HEK293 (cell line): Measurements from ENCODE around the gene RNF121.

Source experiments
- GLI2 ChIP-seq: fragments of 450-650 bp; formaldehyde crosslinking; IDR thresholded peaks from 2 replicates; pipeline ENCODE4; 2017; ENCODE audit warnings: missing biosample characterization, missing genetic modification characterization, low read depth, borderline replicate concordance
- GLIS2 ChIP-seq: fragments of 450-650 bp; formaldehyde crosslinking; IDR thresholded peaks from 2 replicates; pipeline ENCODE4 v1.5.1; 2016; ENCODE audit warnings: missing biosample characterization, missing genetic modification characterization
- HOXC10 ChIP-seq: sonication (generic); formaldehyde crosslinking; IDR thresholded peaks from 2 replicates; pipeline ENCODE4 v1.8.1; 2023; ENCODE audit warnings: mild to moderate bottlenecking, missing genetic modification reagents
- INSM2 ChIP-seq: fragments of 450-650 bp; formaldehyde crosslinking; IDR thresholded peaks from 2 replicates; pipeline ENCODE4 v1.5.1; 2016; ENCODE audit warnings: missing biosample characterization, missing genetic modification characterization
- KLF1 ChIP-seq: fragments of 450-650 bp; formaldehyde crosslinking; IDR thresholded peaks from 2 replicates; pipeline ENCODE4 v1.5.1; 2016; ENCODE audit warnings: missing biosample characterization, missing genetic modification characterization
- OSR2 ChIP-seq: fragments of 450-650 bp; formaldehyde crosslinking; IDR thresholded peaks from 2 replicates; pipeline ENCODE4 v1.5.1; 2016; ENCODE audit warnings: missing biosample characterization, missing genetic modification characterization
- SETDB1 ChIP-seq: IDR thresholded peaks from one replicate; pipeline ENCODE4 v1.6.1; 2017; ENCODE audit warnings: mild to moderate bottlenecking, low read length, moderate library complexity, mixed read lengths; ENCODE audit not compliant: insufficient read length
- ZBTB1 ChIP-seq: fragments of 450-650 bp; formaldehyde crosslinking; IDR thresholded peaks from 2 replicates; pipeline ENCODE4 v1.5.1; 2016; ENCODE audit warnings: missing biosample characterization, missing genetic modification characterization
- ZBTB10 ChIP-seq: fragments of 450-650 bp; formaldehyde crosslinking; IDR thresholded peaks from 2 replicates; pipeline ENCODE4 v1.5.1; 2016; ENCODE audit warnings: missing biosample characterization, missing genetic modification characterization
- ZBTB8A ChIP-seq: fragments of 450-650 bp; formaldehyde crosslinking; IDR thresholded peaks from 2 replicates; pipeline ENCODE4 v1.5.1; 2016; ENCODE audit warnings: missing biosample characterization, missing genetic modification characterization
- ZNF140 ChIP-seq: fragments of 450-650 bp; formaldehyde crosslinking; IDR thresholded peaks from 2 replicates; pipeline ENCODE4 v1.5.1; 2016; ENCODE audit warnings: missing biosample characterization, missing genetic modification characterization
- ZNF146 ChIP-seq: fragments of 450-650 bp; formaldehyde crosslinking; IDR thresholded peaks from 2 replicates; pipeline ENCODE4 v1.5.1; 2016; ENCODE audit warnings: missing biosample characterization, missing genetic modification characterization
- ZNF2 ChIP-seq: fragments of 450-650 bp; formaldehyde crosslinking; IDR thresholded peaks from 2 replicates; pipeline ENCODE4 v1.5.1; 2016; ENCODE audit warnings: missing biosample characterization, missing genetic modification characterization
- ZNF211 ChIP-seq: fragments of 450-650 bp; formaldehyde crosslinking; IDR thresholded peaks from 2 replicates; pipeline ENCODE4 v1.5.1; 2016; ENCODE audit warnings: low read depth, missing biosample characterization, missing genetic modification characterization
- ZNF433 ChIP-seq: fragments of 450-650 bp; formaldehyde crosslinking; IDR thresholded peaks from 2 replicates; pipeline ENCODE4 v1.5.1; 2016; ENCODE audit warnings: missing biosample characterization, missing genetic modification characterization, low read depth
- ZNF513 ChIP-seq: fragments of 450-650 bp; IDR thresholded peaks from 2 replicates; pipeline ENCODE4 v1.5.1; 2018; ENCODE audit warnings: missing biosample characterization, missing genetic modification characterization
- ZNF514 ChIP-seq: fragments of 450-650 bp; formaldehyde crosslinking; IDR thresholded peaks from 2 replicates; pipeline ENCODE4 v1.5.1; 2016; ENCODE audit warnings: missing biosample characterization, missing genetic modification characterization
- ZNF549 ChIP-seq: fragments of 450-650 bp; IDR thresholded peaks from 2 replicates; pipeline ENCODE4 v1.5.1; 2018; ENCODE audit warnings: missing biosample characterization, missing genetic modification characterization, mild to moderate bottlenecking, inconsistent platforms, moderate library complexity
- ZNF558 ChIP-seq: fragments of 450-650 bp; formaldehyde crosslinking; IDR thresholded peaks from 2 replicates; pipeline ENCODE4 v1.5.1; 2016; ENCODE audit warnings: missing biosample characterization, missing genetic modification characterization
- ZNF571 ChIP-seq: fragments of 450-650 bp; formaldehyde crosslinking; IDR thresholded peaks from 2 replicates; pipeline ENCODE4 v1.5.0; 2017; ENCODE audit warnings: missing biosample characterization, missing genetic modification characterization
- ZNF660 ChIP-seq: fragments of 450-650 bp; IDR thresholded peaks from 2 replicates; pipeline ENCODE4 v1.5.1; 2018; ENCODE audit warnings: missing biosample characterization, mild to moderate bottlenecking, missing genetic modification characterization
- ZNF76 ChIP-seq: fragments of 450-650 bp; formaldehyde crosslinking; IDR thresholded peaks from 2 replicates; pipeline ENCODE4; 2016; ENCODE audit warnings: low read depth, missing biosample characterization, missing genetic modification characterization, borderline replicate concordance
- ZNF768 ChIP-seq: fragments of 450-650 bp; formaldehyde crosslinking; IDR thresholded peaks from 2 replicates; pipeline ENCODE4 v1.5.1; 2018; ENCODE audit warnings: missing biosample characterization, mild to moderate bottlenecking, missing genetic modification characterization
- ZNF837 ChIP-seq: fragments of 450-650 bp; formaldehyde crosslinking; IDR thresholded peaks from 2 replicates; pipeline ENCODE4 v1.5.1; 2016; ENCODE audit warnings: missing biosample characterization, missing genetic modification characterization
- TF ChIP-seq, protein P1 (sequence below): fragments of 450-650 bp; formaldehyde crosslinking; IDR thresholded peaks from 2 replicates; pipeline ENCODE4 v1.5.1; 2016; ENCODE audit warnings: missing biosample characterization, missing genetic modification characterization
- TF ChIP-seq, protein P2 (sequence below): fragments of 450-650 bp; formaldehyde crosslinking; IDR thresholded peaks from 2 replicates; pipeline ENCODE4 v1.5.1; 2016; ENCODE audit warnings: missing biosample characterization, missing genetic modification characterization
- TF ChIP-seq, protein P3 (sequence below): fragments of 450-650 bp; formaldehyde crosslinking; IDR thresholded peaks from 2 replicates; pipeline ENCODE4 v1.5.1; 2016; ENCODE audit warnings: missing biosample characterization, missing genetic modification characterization

The RNF121 gene

GRCh38 chr11:72040491-72041363 lies 111.9 kb downstream of the RNF121 start (continued):
- TF ChIP-seq ZNF513 (tag by site-specific recombination) (no peak), ZNF660 (peak; percentile 56; the same call in 1 of the 2 replicates), GLI2 (tag by site-specific recombination) (no peak), ZNF76 (tag by site-specific recombination) (no peak), KLF1 (no peak), OSR2 (tag by site-specific recombination) (peak; percentile 46; the same call in 1 of the 2 replicates), SETDB1 (no peak), GLIS2 (tag by site-specific recombination) (peak; percentile 68), ZNF433 (tag by site-specific recombination) (no peak), ZNF837 (tag by site-specific recombination) (no peak), ZNF514 (tag by site-specific recombination) (no peak), ZBTB1 (tag by site-specific recombination) (no peak), ZBTB8A (tag by site-specific recombination) (0 out of 2 replicates have a peak, but pooled peaks have one; percentile 28), ZNF211 (tag by site-specific recombination) (no peak), ZNF146 (no peak), ZNF549 (no peak), ZNF140 (no peak), ZNF768 (no peak), ZNF558 (tag by site-specific recombination) (no peak), ZBTB10 (no peak), ZNF571 (tag by site-specific recombination) (no peak), INSM2 (tag by site-specific recombination) (no peak), HOXC10 (CRISPR knock-in tag) (no peak), ZNF2 (tag by site-specific recombination) (no peak)
- TF ChIP-seq, protein P1, sequence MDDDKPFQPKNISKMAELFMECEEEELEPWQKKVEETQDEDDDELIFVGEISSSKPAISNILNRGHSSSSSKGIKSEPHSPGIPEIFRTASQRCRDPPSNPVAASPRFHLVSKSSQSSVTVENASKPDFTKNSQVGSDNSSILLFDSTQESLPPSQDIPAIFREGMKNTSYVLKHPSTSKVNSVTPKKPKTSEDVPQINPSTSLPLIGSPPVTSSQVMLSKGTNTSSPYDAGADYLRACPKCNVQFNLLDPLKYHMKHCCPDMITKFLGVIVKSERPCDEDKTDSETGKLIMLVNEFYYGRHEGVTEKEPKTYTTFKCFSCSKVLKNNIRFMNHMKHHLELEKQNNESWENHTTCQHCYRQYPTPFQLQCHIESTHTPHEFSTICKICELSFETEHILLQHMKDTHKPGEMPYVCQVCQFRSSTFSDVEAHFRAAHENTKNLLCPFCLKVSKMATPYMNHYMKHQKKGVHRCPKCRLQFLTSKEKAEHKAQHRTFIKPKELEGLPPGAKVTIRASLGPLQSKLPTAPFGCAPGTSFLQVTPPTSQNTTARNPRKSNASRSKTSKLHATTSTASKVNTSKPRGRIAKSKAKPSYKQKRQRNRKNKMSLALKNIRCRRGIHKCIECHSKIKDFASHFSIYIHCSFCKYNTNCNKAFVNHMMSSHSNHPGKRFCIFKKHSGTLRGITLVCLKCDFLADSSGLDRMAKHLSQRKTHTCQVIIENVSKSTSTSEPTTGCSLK (tag by site-specific recombination): no peak
- TF ChIP-seq, protein P2, sequence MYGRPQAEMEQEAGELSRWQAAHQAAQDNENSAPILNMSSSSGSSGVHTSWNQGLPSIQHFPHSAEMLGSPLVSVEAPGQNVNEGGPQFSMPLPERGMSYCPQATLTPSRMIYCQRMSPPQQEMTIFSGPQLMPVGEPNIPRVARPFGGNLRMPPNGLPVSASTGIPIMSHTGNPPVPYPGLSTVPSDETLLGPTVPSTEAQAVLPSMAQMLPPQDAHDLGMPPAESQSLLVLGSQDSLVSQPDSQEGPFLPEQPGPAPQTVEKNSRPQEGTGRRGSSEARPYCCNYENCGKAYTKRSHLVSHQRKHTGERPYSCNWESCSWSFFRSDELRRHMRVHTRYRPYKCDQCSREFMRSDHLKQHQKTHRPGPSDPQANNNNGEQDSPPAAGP: peak; percentile 32; the same call in 1 of the 2 replicates
- TF ChIP-seq, protein P3, sequence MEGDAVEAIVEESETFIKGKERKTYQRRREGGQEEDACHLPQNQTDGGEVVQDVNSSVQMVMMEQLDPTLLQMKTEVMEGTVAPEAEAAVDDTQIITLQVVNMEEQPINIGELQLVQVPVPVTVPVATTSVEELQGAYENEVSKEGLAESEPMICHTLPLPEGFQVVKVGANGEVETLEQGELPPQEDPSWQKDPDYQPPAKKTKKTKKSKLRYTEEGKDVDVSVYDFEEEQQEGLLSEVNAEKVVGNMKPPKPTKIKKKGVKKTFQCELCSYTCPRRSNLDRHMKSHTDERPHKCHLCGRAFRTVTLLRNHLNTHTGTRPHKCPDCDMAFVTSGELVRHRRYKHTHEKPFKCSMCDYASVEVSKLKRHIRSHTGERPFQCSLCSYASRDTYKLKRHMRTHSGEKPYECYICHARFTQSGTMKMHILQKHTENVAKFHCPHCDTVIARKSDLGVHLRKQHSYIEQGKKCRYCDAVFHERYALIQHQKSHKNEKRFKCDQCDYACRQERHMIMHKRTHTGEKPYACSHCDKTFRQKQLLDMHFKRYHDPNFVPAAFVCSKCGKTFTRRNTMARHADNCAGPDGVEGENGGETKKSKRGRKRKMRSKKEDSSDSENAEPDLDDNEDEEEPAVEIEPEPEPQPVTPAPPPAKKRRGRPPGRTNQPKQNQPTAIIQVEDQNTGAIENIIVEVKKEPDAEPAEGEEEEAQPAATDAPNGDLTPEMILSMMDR (tag by site-specific recombination): no peak
